Nephron progenitor cell (in vitro differentiated cells): ENCODE results near the gene CDH10.

Experiments used
- DNase-seq: peaks from one replicate; pipeline ENCODE4 v3.0.0; 2021
- H3K27ac Mint-ChIP-seq: 2 replicates; pipeline ENCODE4 v1.8.0; 2021; ENCODE audit warnings: mild to moderate bottlenecking, moderate library complexity, mixed read lengths
- H3K27me3 Mint-ChIP-seq: 2 replicates; pipeline ENCODE4 v1.8.0; 2021; ENCODE audit warnings: mild to moderate bottlenecking, low read depth, mixed read lengths; ENCODE audit not compliant: poor library complexity
- H3K36me3 Mint-ChIP-seq: 2 replicates; pipeline ENCODE4 v1.8.0; 2021; ENCODE audit warnings: low read depth, mixed read lengths
- H3K4me1 Mint-ChIP-seq: 2 replicates; pipeline ENCODE4 v1.8.0; 2021; ENCODE audit warnings: mixed read lengths
- H3K4me3 Mint-ChIP-seq: 2 replicates; pipeline ENCODE4 v1.8.0; 2021; ENCODE audit warnings: mild to moderate bottlenecking, moderate library complexity, mixed read lengths
- H3K9me3 Mint-ChIP-seq: 2 replicates; pipeline ENCODE4 v1.8.0; 2021; ENCODE audit warnings: mild to moderate bottlenecking, moderate library complexity, mixed read lengths
- CTCF ChIP-seq: fragments of 200-600 bp; sonication (generic); IDR thresholded peaks from 2 replicates; pipeline ENCODE4 v1.5.0; 2021; ENCODE audit warnings: antibody characterized with exemption

CDH10 gene

GRCh38 chr5:24505258-24505657 is 139.5 kb downstream of the CDH10 start:
- H3K36me3 Mint-ChIP-seq, result no peaks in the 10 kb centered on the region
- H3K27me3 Mint-ChIP-seq, result peaks cover 3% of the 10 kb centered on the region
- H3K4me1 Mint-ChIP-seq, result no peaks in the 10 kb centered on the region

GRCh38 chr5:24497591-24498157 is 147.1 kb downstream of the CDH10 start:
- no peaks in the 10 kb centered on the region for H3K4me1 Mint-ChIP-seq
- DNase-seq, result no peak
- no peaks in the 10 kb centered on the region for H3K27me3 Mint-ChIP-seq
- no peak for TF ChIP-seq CTCF
- H3K4me3 Mint-ChIP-seq, result no peak overlapping the region
- H3K9me3 Mint-ChIP-seq, result no peaks in the 10 kb centered on the region
- no peaks in the 10 kb centered on the region for H3K36me3 Mint-ChIP-seq
- H3K27ac Mint-ChIP-seq, result no peak overlapping the region

More at GRCh38 chr5:24505258-24505657, 139.5 kb downstream of the CDH10 start:
- no peak for TF ChIP-seq CTCF
- H3K4me3 Mint-ChIP-seq, result no peak overlapping the region
- no peak overlapping the region for H3K27ac Mint-ChIP-seq
- no peaks in the 10 kb centered on the region for H3K9me3 Mint-ChIP-seq
- no peak for DNase-seq

GRCh38 chr5:24497145-24497544 is 147.6 kb downstream of the CDH10 start:
- H3K4me1 Mint-ChIP-seq, result no peaks in the 10 kb centered on the region
- DNase-seq, result no peak
- no peaks in the 10 kb centered on the region for H3K9me3 Mint-ChIP-seq
- no peak overlapping the region for H3K27ac Mint-ChIP-seq
- no peaks in the 10 kb centered on the region for H3K27me3 Mint-ChIP-seq
- no peak overlapping the region for H3K4me3 Mint-ChIP-seq
- TF ChIP-seq CTCF, result no peak
- no peaks in the 10 kb centered on the region for H3K36me3 Mint-ChIP-seq

- TF ChIP-seq CTCF, result no peak
- Mint-ChIP-seq H3K36me3 (no peaks in the 10 kb centered on the region), H3K27me3 (no peaks in the 10 kb centered on the region), H3K27ac (no peak overlapping the region), H3K9me3 (no peaks in the 10 kb centered on the region), H3K4me3 (no peak overlapping the region), H3K4me1 (no peaks in the 10 kb centered on the region)
- DNase-seq, result no peak
Observed at GRCh38 chr5:24496268-24496667, 148.5 kb downstream of the CDH10 start.

GRCh38 chr5:24492229-24492628 is 152.5 kb downstream of the CDH10 start:
- no peaks in the 10 kb centered on the region for H3K9me3 Mint-ChIP-seq
- H3K4me1 Mint-ChIP-seq, result no peaks in the 10 kb centered on the region
- no peak for DNase-seq
- no peak overlapping the region for H3K4me3 Mint-ChIP-seq
- H3K27ac Mint-ChIP-seq, result no peak overlapping the region
- H3K36me3 Mint-ChIP-seq, result no peaks in the 10 kb centered on the region
- H3K27me3 Mint-ChIP-seq, result no peaks in the 10 kb centered on the region
- no peak for TF ChIP-seq CTCF

GRCh38 chr5:24491490-24491889 is 153.3 kb downstream of the CDH10 start:
- no peak for DNase-seq
- Mint-ChIP-seq H3K27ac (no peak overlapping the region), H3K36me3 (no peaks in the 10 kb centered on the region), H3K9me3 (no peaks in the 10 kb centered on the region), H3K4me3 (no peak overlapping the region), H3K27me3 (no peaks in the 10 kb centered on the region), H3K4me1 (no peaks in the 10 kb centered on the region)
- no peak for TF ChIP-seq CTCF
